Skeletal muscle tissue (tissue), 4 donors: ENCODE data around the gene MAGEA6. TPM values are rescaled to one million over a fixed set of nuclear protein-coding genes. Genes with fewer than 3 reads are reported as not detected.
"Not testable (repeated sequence)": the region's sequence is repeated elsewhere in the genome, so short reads cannot be mapped to it uniquely, and the experiment has no call there.

Experiments
- H3K27ac ChIP-seq: one replicate; pipeline ENCODE4 v1.7.0; 2013; ENCODE audit warnings: mild to moderate bottlenecking, low read depth, low read length, inconsistent platforms
- H3K27me3 ChIP-seq, 3 donors: one replicate each; pipeline ENCODE4 v1.7.0; 2013; ENCODE audit warnings: low read length in 3 of 3; ENCODE audit not compliant: control insufficient read depth in 3 of 3, insufficient read depth in 3 of 3
- H3K36me3 ChIP-seq, 3 donors: one replicate each; pipeline ENCODE4 v1.7.0; 2013; ENCODE audit warnings: low read length in 3 of 3; ENCODE audit not compliant: control insufficient read depth in 3 of 3, insufficient read depth in 3 of 3
- H3K4me1 ChIP-seq, 3 donors: one replicate each; pipeline ENCODE4 v1.7.0; 2013; ENCODE audit warnings: low read length in 3 of 3, mild to moderate bottlenecking in 3 of 3; ENCODE audit not compliant: control insufficient read depth in 3 of 3, insufficient read depth in 3 of 3
- H3K4me3 ChIP-seq, 3 donors: one replicate each; pipeline ENCODE4 v1.7.0; 2013; ENCODE audit warnings: low read length in 3 of 3
- H3K9ac ChIP-seq, 3 donors: one replicate each; pipeline ENCODE4 v1.7.0; 2013; ENCODE audit warnings: low read length in 3 of 3, mild to moderate bottlenecking in 3 of 3, moderate library complexity in 2 of 3, low read depth in 1 of 3
- H3K9me3 ChIP-seq, 3 donors: one replicate each; pipeline ENCODE4 v1.7.0; 2013; ENCODE audit warnings: low read length in 3 of 3; ENCODE audit not compliant: control insufficient read depth in 3 of 3
- total RNA-seq: library from RNA; depleted of rRNA; stranded (reverse); fragments of >200 nt; gene quantifications from one replicate; pipeline ENCODE4 v1.2.3, GENCODE V29; 2014
- donor health status: Osteomylitis.

Gene MAGEA6
- total RNA-seq, 1 donor from 2014 or later, result not detected

DNA sequence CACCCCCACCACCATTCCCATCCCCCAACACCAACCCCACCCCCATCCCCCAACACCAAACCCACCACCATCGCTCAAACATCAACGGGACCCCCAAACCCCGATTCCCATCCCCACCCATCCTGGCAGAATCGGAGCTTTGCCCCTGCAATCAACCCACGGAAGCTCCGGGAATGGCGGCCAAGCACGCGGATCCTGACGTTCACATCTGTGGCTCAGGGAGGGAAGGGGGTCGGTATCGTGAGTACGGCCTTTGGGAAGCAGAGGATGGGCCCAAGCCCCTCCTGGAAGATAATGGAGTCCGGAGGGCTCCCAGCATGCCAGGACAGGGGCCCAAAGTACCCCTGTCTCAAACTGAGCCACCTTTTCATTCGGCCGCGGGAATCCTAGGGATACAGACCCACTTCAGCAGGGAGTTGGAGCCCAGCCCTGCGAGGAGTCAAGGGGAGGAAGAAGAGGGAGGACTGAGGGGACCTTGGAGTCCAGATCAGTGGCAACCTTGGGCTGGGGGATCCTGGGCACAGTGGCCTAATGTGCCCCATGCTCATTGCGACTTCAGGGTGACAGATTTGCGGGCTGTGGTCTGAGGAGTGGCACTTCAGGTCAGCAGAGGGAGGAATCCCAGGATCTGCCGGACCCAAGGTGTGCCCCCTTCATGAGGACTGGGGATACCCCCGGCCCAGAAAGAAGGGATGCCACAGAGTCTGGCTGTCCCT is 35.2 kb downstream of the MAGEA6 start:
- H3K27ac ChIP-seq, H3K27me3 ChIP-seq, H3K9ac ChIP-seq, H3K4me1 ChIP-seq, H3K36me3 ChIP-seq, H3K4me3 ChIP-seq, H3K9me3 ChIP-seq: not testable (repeated sequence)

GRCh38 chrX:152733261-152733975 is 36.1 kb downstream of the MAGEA6 start, which contains the start of the genes CSAG1 and MAGEA12:
CSAG1 (minus strand) TSS chrX:152733721; CDS start chrX:152732460, 1,261 bp downstream.
MAGEA12 (plus strand) TSS chrX:152733757; CDS start chrX:152736162, 2,405 bp downstream.
- H3K36me3 ChIP-seq, result no peaks in the 10 kb centered on the region
- no peaks in the 10 kb centered on the region for H3K9me3 ChIP-seq
- no peaks in the 10 kb centered on the region for H3K4me1 ChIP-seq
- H3K9ac ChIP-seq, result no peak within 1 kb of the TSS
- no peaks in the 10 kb centered on the region for H3K27me3 ChIP-seq
- no peak within 1 kb of the TSS for H3K4me3 ChIP-seq
- no peak within 1 kb of the TSS for H3K27ac ChIP-seq

- Histone ChIP-seq H3K4me1 (no peaks in the 10 kb centered on the region), H3K9me3 (no peaks in the 10 kb centered on the region), H3K27me3 (no peaks in the 10 kb centered on the region), H3K36me3 (no peaks in the 10 kb centered on the region), H3K9ac (no peak overlapping the region), H3K27ac (no peak overlapping the region), H3K4me3 (no peak overlapping the region)
Observed at GRCh38 chrX:152725409-152725808, 44.1 kb downstream of the MAGEA6 start.

Other genes with a start within 250 kb of the MAGEA6 start
- gene GABRQ, start 131.8 kb downstream of the MAGEA6 start, total RNA-seq, result 0.52 TPM
- not detected for gene MAGEA3, start 70.9 kb downstream of the MAGEA6 start, total RNA-seq
- not detected for gene CSAG2, start 60.4 kb downstream of the MAGEA6 start, total RNA-seq
- gene MAGEA2B, start 55.1 kb downstream of the MAGEA6 start, total RNA-seq, result not detected
- gene CSAG1, start 36.0 kb downstream of the MAGEA6 start, total RNA-seq, result not detected
- gene MAGEA12, start 35.9 kb downstream of the MAGEA6 start, total RNA-seq, result not detected
- gene MAGEA2, start 15.8 kb downstream of the MAGEA6 start, total RNA-seq, result not detected
- not detected for gene CSAG3, start 10.5 kb downstream of the MAGEA6 start, total RNA-seq
- 22.4 TPM for gene CETN2, start 61.1 kb upstream of the MAGEA6 start, total RNA-seq
- gene NSDHL, start 61.4 kb upstream of the MAGEA6 start, total RNA-seq, result 10.4 TPM
- gene ZNF185, start 128.4 kb upstream of the MAGEA6 start, total RNA-seq, result 6.8 TPM
- under 0.01 TPM for gene PNMA5, start 224.4 kb upstream of the MAGEA6 start, total RNA-seq